Natural killer cell treated with Interleukin-12 subunit alpha and Interleukin-12 subunit beta and Interleukin-15 and Interleukin-18, amount 100 ng/mL, for 72 hours (primary cell): ENCODE data around the gene SLC17A9. TPM values are rescaled to one million over a fixed set of nuclear protein-coding genes. Genes with fewer than 3 reads are reported as not detected.

ENCODE experiments used
- ATAC-seq, 2 donors: fragments of 150-1000 bp; cut with Tn5 transposase in 1 of 2; sonication (Bioruptor Pico), chemical (Tn5 transposase) in 1 of 2; 2 replicates each; pipeline ENCODE4 v1.10.0; 2021
- DNase-seq: peaks from one replicate; pipeline ENCODE4 v3.0.0; 2022; ENCODE audit warnings: low spot score
- H3K27ac Mint-ChIP-seq, 2 donors: 1 replicate in 1 of 2; 2 replicates in 1 of 2; pipeline ENCODE4 v1.8.0; 2022; ENCODE audit warnings: mixed read lengths in 2 of 2, mild to moderate bottlenecking in 1 of 2, moderate library complexity in 1 of 2
- H3K27me3 Mint-ChIP-seq, 2 donors: 1 replicate in 1 of 2; 2 replicates in 1 of 2; pipeline ENCODE4 v1.8.0; 2022; ENCODE audit warnings: mixed read lengths in 2 of 2
- H3K36me3 Mint-ChIP-seq: one replicate; pipeline ENCODE4 v1.8.0; 2022; ENCODE audit warnings: mixed read lengths
- H3K4me1 Mint-ChIP-seq, 2 donors: 1 replicate in 1 of 2; 2 replicates in 1 of 2; pipeline ENCODE4 v1.8.0; 2022; ENCODE audit warnings: low read depth in 2 of 2, mixed read lengths in 2 of 2, mild to moderate bottlenecking in 1 of 2
- H3K4me3 Mint-ChIP-seq: one replicate; pipeline ENCODE4 v1.8.0; 2022; ENCODE audit warnings: mixed read lengths
- H3K9me3 Mint-ChIP-seq: 2 replicates; pipeline ENCODE4 v1.8.0; 2022; ENCODE audit warnings: mixed read lengths
- total RNA-seq, 2 donors: library from RNA; stranded (reverse); gene quantifications; one replicate each; pipeline ENCODE4 v1.2.3, GENCODE V29; 2022

The SLC17A9 gene
- total RNA-seq, 2 donors from 2014 or later = 34.9 to 100 TPM

GRCh38 chr20:62977613-62978560 lies 25.4 kb downstream of the SLC17A9 start:
- no peak overlapping the region for H3K27ac Mint-ChIP-seq
- no peak overlapping the region for H3K4me3 Mint-ChIP-seq
- H3K27me3 Mint-ChIP-seq = peaks cover 15 to 17% of the 10 kb centered on the region in 2 donors
- H3K36me3 Mint-ChIP-seq = no peaks in the 10 kb centered on the region
- H3K4me1 Mint-ChIP-seq = peaks cover 0 to 25% of the 10 kb centered on the region in 2 donors
- DNase-seq = no peak
- ATAC-seq = peak in 1 of 2 donors; percentile 45
- no peaks in the 10 kb centered on the region for H3K9me3 Mint-ChIP-seq

- H3K36me3 Mint-ChIP-seq = no peaks in the 10 kb centered on the region
- no peaks in the 10 kb centered on the region for H3K9me3 Mint-ChIP-seq
- no peak overlapping the region for H3K27ac Mint-ChIP-seq
- peaks cover 0 to 27% of the 10 kb centered on the region in 2 donors for H3K4me1 Mint-ChIP-seq
- no peak overlapping the region for H3K4me3 Mint-ChIP-seq
- no peak for DNase-seq
- ATAC-seq = no peak
- H3K27me3 Mint-ChIP-seq = peaks cover 15 to 19% of the 10 kb centered on the region in 2 donors
Observed at GRCh38 chr20:62978561-62978943, 26.0 kb downstream of the SLC17A9 start.

GRCh38 chr20:62979310-62979709 lies 26.8 kb downstream of the SLC17A9 start:
- Mint-ChIP-seq H3K4me1 (peaks cover 0 to 27% of the 10 kb centered on the region in 2 donors), H3K27ac (no peak overlapping the region), H3K9me3 (no peaks in the 10 kb centered on the region), H3K27me3 (peaks cover 13 to 21% of the 10 kb centered on the region in 2 donors), H3K4me3 (no peak overlapping the region), H3K36me3 (no peaks in the 10 kb centered on the region)
- ATAC-seq (no peak), DNase-seq (no peak)

- H3K4me1 Mint-ChIP-seq = peaks cover 0 to 30% of the 10 kb centered on the region in 2 donors
- H3K9me3 Mint-ChIP-seq = no peaks in the 10 kb centered on the region
- peaks cover 7 to 19% of the 10 kb centered on the region in 2 donors for H3K27me3 Mint-ChIP-seq
- ATAC-seq = no peak
- H3K27ac Mint-ChIP-seq = no peak overlapping the region
- no peak for DNase-seq
- no peaks in the 10 kb centered on the region for H3K36me3 Mint-ChIP-seq
- no peak overlapping the region for H3K4me3 Mint-ChIP-seq
Observed at GRCh38 chr20:62979876-62980373, 27.4 kb downstream of the SLC17A9 start.

- DNase-seq = no peak
- no peak overlapping the region for H3K27ac Mint-ChIP-seq
- peaks cover 7 to 19% of the 10 kb centered on the region in 2 donors for H3K27me3 Mint-ChIP-seq
- H3K4me1 Mint-ChIP-seq = peaks cover 0 to 30% of the 10 kb centered on the region in 2 donors
- no peak overlapping the region for H3K4me3 Mint-ChIP-seq
- H3K36me3 Mint-ChIP-seq = no peaks in the 10 kb centered on the region
- no peaks in the 10 kb centered on the region for H3K9me3 Mint-ChIP-seq
- no peak for ATAC-seq
Observed at GRCh38 chr20:62980380-62980960, 28.0 kb downstream of the SLC17A9 start.

GRCh38 chr20:62980970-62981369 lies 28.5 kb downstream of the SLC17A9 start:
- H3K27ac Mint-ChIP-seq = no peak overlapping the region

GRCh38 chr20:62982124-62983075 lies 29.9 kb downstream of the SLC17A9 start:
- H3K4me1 Mint-ChIP-seq = peaks cover 0 to 30% of the 10 kb centered on the region in 2 donors

More at GRCh38 chr20:62980970-62981369, 28.5 kb downstream of the SLC17A9 start:
- H3K36me3 Mint-ChIP-seq = no peaks in the 10 kb centered on the region
- no peaks in the 10 kb centered on the region for H3K9me3 Mint-ChIP-seq
- H3K4me1 Mint-ChIP-seq = peaks cover 0 to 30% of the 10 kb centered on the region in 2 donors
- H3K27me3 Mint-ChIP-seq = peaks cover 7 to 19% of the 10 kb centered on the region in 2 donors
- ATAC-seq (no peak), DNase-seq (no peak)
- no peak overlapping the region for H3K4me3 Mint-ChIP-seq

GRCh38 chr20:62983210-62983609 lies 30.7 kb downstream of the SLC17A9 start:
- DNase-seq (no peak), ATAC-seq (no peak)
- no peak overlapping the region for H3K4me3 Mint-ChIP-seq
- peaks cover 0 to 28% of the 10 kb centered on the region in 2 donors for H3K4me1 Mint-ChIP-seq
- no peaks in the 10 kb centered on the region for H3K9me3 Mint-ChIP-seq
- no peak overlapping the region for H3K27ac Mint-ChIP-seq
- no peaks in the 10 kb centered on the region for H3K36me3 Mint-ChIP-seq
- peaks cover 0 to 17% of the 10 kb centered on the region in 2 donors for H3K27me3 Mint-ChIP-seq

More at GRCh38 chr20:62982124-62983075, 29.9 kb downstream of the SLC17A9 start:
- Mint-ChIP-seq H3K27me3 (peaks cover 0 to 17% of the 10 kb centered on the region in 2 donors), H3K27ac (no peak overlapping the region), H3K9me3 (no peaks in the 10 kb centered on the region), H3K36me3 (no peaks in the 10 kb centered on the region), H3K4me3 (peak overlapping the region; percentile 44)
- ATAC-seq (peak in 1 of 2 donors; percentile 8), DNase-seq (no peak)

GRCh38 chr20:62984666-62985443 lies 32.3 kb downstream of the SLC17A9 start:
- no peaks in the 10 kb centered on the region for H3K9me3 Mint-ChIP-seq
- H3K36me3 Mint-ChIP-seq = no peaks in the 10 kb centered on the region
- DNase-seq = no peak
- H3K4me3 Mint-ChIP-seq = no peak overlapping the region
- H3K4me1 Mint-ChIP-seq = peaks cover 0 to 31% of the 10 kb centered on the region in 2 donors
- no peak for ATAC-seq
- H3K27me3 Mint-ChIP-seq = peaks cover 0 to 13% of the 10 kb centered on the region in 2 donors
- no peak overlapping the region for H3K27ac Mint-ChIP-seq

- H3K36me3 Mint-ChIP-seq = no peaks in the 10 kb centered on the region
- ATAC-seq = no peak
Observed at GRCh38 chr20:62985444-62985778, 32.9 kb downstream of the SLC17A9 start.

GRCh38 chr20:62986257-62986800 lies 33.8 kb downstream of the SLC17A9 start:
- no peak for DNase-seq
- peaks cover 0 to 26% of the 10 kb centered on the region in 2 donors for H3K4me1 Mint-ChIP-seq
- no peak overlapping the region for H3K4me3 Mint-ChIP-seq
- ATAC-seq = no peak
- no peaks in the 10 kb centered on the region for H3K9me3 Mint-ChIP-seq
- H3K27ac Mint-ChIP-seq = no peak overlapping the region
- H3K27me3 Mint-ChIP-seq = peaks cover 0 to 10% of the 10 kb centered on the region in 2 donors
- H3K36me3 Mint-ChIP-seq = no peaks in the 10 kb centered on the region

More at GRCh38 chr20:62985444-62985778, 32.9 kb downstream of the SLC17A9 start:
- H3K4me1 Mint-ChIP-seq = peaks cover 0 to 30% of the 10 kb centered on the region in 2 donors
- DNase-seq = no peak
- H3K27ac Mint-ChIP-seq = no peak overlapping the region
- H3K4me3 Mint-ChIP-seq = no peak overlapping the region
- peaks cover 0 to 11% of the 10 kb centered on the region in 2 donors for H3K27me3 Mint-ChIP-seq
- no peaks in the 10 kb centered on the region for H3K9me3 Mint-ChIP-seq

GRCh38 chr20:62987114-62987513 lies 34.6 kb downstream of the SLC17A9 start:
- ATAC-seq = no peak
- no peak for DNase-seq
- no peak overlapping the region for H3K27ac Mint-ChIP-seq
- peaks cover 0 to 19% of the 10 kb centered on the region in 2 donors for H3K4me1 Mint-ChIP-seq
- H3K4me3 Mint-ChIP-seq = no peak overlapping the region
- peaks cover 0 to 8% of the 10 kb centered on the region in 2 donors for H3K27me3 Mint-ChIP-seq
- no peaks in the 10 kb centered on the region for H3K9me3 Mint-ChIP-seq
- H3K36me3 Mint-ChIP-seq = no peaks in the 10 kb centered on the region
